H4 (cell line): ENCODE data around the gene GRIA1. TPM values are rescaled to one million over a fixed set of nuclear protein-coding genes. Genes with fewer than 3 reads are reported as not detected.
A peak's percentile ranks its signal among the peaks of the same experiment; 100 is the strongest.

Experiments
- DNase-seq: peaks from one replicate; pipeline ENCODE4 v3.0.0-alpha.2; 2015; ENCODE audit warnings: low spot score
- total RNA-seq: library from RNA; depleted of rRNA; stranded (reverse); fragments of >200 nt; shearing (Covaris generic); gene quantifications from 2 replicates; pipeline ENCODE4 v1.2.3, GENCODE V29; 2014

GRIA1 gene
- total RNA-seq, 1 experiment from 2014 or later = not detected

DNA sequence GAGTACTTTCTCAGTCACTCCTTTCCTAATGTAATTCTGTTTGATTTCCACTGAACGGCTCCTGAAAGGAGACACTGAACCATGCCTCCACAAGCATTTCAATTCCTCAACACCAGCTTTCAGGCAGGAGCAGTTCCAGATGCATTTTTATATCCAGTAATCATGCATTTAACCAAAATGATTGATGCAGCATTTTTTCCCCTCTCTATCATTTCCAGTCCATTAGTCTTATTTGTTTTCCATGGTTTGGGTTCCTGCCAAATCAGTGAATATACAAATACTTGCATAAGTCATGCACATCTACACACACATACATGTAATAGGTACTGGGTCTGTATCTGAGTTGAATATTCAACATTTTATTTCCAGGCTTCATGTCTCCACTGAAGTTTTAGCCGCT, 122.7 kb downstream of the GRIA1 start:
- no peak for DNase-seq

- DNase-seq = no peak
Observed at GRCh38 chr5:153613672-153614071, 123.2 kb downstream of the GRIA1 start.

- DNase-seq = no peak
Observed at GRCh38 chr5:153617190-153617589, 126.7 kb downstream of the GRIA1 start.

GRCh38 chr5:153618307-153618706, 127.8 kb downstream of the GRIA1 start:
- no peak for DNase-seq

- no peak for DNase-seq
Observed at GRCh38 chr5:153618867-153619266, 128.4 kb downstream of the GRIA1 start.

- no peak for DNase-seq
Observed at GRCh38 chr5:153619771-153620170, 129.3 kb downstream of the GRIA1 start.

GRCh38 chr5:153623124-153623523, 132.7 kb downstream of the GRIA1 start:
- no peak for DNase-seq

DNA sequence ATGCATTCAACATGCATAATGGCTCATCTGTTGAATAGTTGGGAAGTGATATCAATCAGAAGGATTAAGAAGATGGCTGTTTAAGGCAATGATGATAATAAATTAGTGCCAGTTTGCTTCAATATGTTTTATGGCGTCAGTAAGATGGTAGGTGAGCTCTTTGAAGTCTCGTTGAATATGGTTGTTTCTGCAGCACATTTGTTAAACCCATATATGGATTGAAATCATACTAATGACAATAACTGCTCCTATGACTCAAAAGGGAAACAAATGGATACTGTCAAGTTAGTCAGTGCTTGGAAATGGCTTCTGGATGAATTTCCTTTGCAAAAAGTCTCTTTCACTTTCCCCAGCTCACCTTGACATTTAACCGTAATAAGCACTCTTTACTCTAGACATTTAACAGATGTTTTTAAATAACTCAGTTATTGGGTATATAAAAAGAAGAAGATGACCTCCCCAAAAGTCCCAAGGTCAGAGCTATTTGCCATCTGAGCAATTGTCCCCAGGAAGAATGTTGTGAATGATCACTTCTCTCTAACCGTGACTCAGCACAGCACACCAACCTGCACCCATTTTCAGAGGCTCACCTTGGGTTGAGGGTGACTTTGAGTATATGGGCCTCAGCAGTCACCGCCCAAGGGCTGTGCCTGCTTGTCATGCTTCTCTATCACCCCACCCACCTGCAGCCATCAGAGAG, 133.4 kb downstream of the GRIA1 start:
- DNase-seq = no peak

DNA sequence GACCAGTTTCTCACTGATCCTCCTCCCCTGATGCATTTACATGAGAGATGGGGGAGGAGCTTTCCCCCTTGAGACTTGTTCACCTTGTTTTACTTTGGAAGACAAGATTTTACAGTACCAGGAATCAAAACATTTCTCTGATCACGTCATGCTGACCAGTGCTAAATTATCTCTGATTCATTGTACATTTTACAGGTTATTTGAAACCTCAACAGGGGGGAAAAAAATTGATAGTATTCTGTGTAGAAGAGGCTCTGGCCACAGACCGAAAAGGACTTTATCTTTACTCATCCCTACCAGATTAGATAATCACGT, 133.9 kb downstream of the GRIA1 start:
- no peak for DNase-seq

DNA sequence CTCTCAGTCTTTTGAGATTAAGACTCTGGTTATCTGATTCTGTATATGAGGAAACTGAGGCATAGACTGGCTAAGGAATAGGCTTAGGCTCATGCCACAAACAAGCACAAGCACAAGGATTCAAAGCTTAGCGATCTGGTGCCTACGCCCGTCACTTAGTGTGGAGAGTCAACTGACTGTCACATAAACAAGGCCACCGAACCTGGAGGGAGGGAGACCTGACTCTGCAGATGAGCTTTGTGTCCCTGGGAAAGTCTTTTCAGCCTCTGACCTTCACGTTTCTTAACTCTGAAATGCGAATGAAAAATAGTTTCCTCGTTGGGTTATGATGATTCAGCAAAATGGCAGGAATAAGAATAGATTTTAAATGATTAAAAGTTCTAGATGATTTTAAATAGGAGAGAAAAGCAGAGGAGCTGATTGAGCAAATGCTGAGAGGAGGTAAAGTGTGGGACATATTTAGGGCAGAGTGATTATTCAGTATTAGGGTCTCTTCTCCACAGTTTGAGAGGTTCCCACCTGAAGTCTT, 135.4 kb downstream of the GRIA1 start:
- DNase-seq = no peak

- no peak for DNase-seq
Observed at GRCh38 chr5:153626836-153627235, 136.4 kb downstream of the GRIA1 start.

DNA sequence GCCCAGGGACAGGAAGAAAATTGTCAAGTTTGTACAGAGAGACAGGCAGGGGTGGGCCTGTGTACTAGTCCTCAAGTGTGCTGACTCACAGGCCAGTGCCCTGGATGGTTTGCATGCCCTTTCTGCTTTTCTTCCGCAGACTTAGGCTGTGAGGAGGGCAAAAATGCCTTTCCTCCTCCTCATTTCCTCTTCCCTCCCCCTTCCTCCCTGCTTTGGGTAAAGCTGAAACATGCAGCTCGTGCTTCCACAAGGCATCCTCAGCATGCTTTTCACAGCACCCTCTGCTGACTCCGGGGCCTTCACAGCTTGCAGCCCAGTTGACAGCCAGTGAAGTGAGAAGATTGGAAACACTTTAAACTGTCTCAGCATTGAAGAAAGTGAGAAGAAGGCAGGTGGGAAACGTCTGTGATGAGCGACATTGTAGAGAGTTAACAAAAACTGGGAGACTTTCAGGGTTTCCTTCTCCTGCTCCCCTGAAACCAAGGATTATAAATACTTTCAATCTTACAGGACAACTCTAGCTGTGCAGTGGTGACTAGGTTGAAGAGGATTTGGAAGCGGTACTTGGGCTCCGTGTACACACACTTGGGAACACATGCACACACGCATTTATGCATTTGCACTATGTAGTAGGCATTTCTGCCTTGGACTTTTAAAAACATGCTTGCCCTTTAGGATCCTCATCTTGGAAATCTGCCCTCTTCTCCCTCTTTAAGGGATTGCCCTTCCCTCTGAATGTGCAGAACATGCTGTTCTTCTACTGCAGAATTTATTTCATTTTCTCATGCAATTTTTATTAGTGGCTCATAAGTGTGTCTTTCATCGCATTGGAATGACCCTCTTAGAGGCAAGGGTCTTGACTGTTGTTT, 138.8 kb downstream of the GRIA1 start:
- peak; percentile 77 for DNase-seq

DNA sequence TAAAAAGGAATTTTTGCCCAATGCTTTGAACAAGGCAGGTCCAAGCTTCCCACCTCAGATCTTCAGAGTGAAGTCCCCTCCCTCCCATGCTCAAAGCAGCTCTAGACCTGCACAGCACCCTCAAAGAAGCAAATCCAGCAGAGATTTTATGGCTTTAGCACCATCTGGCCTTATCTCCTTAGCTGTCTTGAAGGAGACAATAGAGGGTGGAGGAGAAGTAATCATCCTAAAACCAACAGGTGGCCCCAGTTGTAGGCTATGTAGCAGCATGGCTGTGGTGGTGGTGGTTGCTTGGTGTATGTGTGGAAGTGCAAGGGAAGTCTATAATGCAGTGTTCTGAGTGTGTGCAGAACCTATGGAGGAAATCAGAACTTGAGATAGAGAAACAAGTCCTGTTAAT, 140.1 kb downstream of the GRIA1 start:
- no peak for DNase-seq

- DNase-seq = no peak
Observed at GRCh38 chr5:153632748-153633290, 142.3 kb downstream of the GRIA1 start.

GRCh38 chr5:153636670-153637451, 146.4 kb downstream of the GRIA1 start:
- no peak for DNase-seq

- no peak for DNase-seq
Observed at GRCh38 chr5:153640293-153640692, 149.8 kb downstream of the GRIA1 start.

DNA sequence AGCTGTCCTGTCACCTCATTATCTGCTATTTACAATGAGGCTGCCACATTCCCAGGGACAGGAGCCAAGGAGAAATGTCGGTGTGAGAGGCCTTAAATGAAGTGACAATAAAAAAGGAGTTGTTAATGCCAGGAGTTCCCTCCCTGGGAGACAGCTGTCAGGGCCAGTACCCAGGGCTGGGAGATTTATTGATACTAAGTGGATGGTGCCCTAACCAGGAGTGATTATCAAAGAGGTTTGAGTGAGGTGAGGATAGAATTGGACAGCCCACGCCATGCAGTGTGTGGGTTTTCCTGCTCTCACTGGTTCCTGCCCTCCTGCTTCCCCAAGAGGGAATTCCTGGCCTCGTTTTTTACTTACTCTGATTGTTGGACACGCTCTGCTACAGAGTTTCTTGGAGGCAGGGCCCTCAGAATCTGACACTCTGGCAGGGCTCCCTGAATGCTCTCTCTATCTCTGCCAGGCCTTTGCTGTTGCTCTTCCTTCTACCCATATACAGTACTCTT, 150.8 kb downstream of the GRIA1 start:
- no peak for DNase-seq

- DNase-seq = no peak
Observed at GRCh38 chr5:153654504-153655200, 164.2 kb downstream of the GRIA1 start.

DNA sequence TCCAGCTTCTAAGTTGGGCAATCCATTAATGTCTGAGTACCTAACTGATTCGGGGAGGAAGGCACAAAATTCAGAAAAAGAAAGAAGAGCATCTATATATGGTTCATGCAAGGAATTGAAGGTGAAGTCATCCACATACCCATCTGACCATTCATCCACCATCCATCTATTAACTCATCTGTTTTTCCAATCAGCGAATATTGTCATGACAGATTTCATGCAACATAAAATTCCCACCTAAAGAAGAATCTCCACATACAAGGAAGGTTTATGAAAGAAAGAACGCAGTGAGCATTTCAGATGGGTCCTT, 164.7 kb downstream of the GRIA1 start:
- no peak for DNase-seq

GRCh38 chr5:153658149-153658548, 167.7 kb downstream of the GRIA1 start:
- no peak for DNase-seq

DNA sequence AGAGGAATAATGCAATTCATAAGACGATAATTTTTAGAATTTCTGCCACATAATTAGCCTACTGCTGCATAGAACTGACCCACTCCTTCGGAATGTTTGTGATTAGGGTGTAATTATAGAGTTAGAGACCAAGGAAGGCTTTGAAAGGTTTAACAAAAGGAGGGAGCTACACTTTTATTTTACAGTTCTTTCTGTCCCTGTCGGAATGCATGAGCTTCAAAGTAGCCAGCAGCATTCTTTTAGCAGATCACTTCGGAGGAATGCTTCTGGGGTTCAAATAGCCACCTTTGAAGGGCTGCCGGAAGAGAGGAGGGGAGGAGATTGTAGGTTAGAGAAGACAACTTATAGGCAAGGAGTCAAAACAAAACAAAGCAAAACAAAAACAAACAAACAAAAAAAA, 168.1 kb downstream of the GRIA1 start:
- no peak for DNase-seq
